Measurements from ENCODE around the gene DCLRE1C. TPM values are rescaled to one million over a fixed set of nuclear protein-coding genes. Genes with fewer than 3 reads are reported as not detected.

The DCLRE1C gene
- polyA plus RNA-seq, 1 donor from 2014 or later, result 7.5 TPM

DNA sequence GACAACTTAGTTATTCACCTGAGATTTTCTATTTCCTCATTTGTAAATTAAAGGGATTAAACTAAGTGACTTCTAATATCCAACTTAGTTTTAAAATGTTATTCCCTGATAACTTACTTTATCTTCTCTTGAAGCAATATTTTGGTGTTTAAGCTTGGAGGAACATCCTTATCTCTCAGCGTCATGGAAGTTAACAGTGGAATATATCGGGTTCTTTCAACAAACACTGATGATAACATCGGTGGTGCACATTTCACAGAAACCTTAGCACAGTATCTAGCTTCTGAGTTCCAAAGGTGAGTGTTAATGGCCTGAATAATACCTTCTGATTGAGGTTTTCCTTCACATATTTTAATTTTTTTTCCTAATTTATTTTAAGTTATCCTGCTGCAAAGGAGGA is 101.7 kb downstream of the DCLRE1C start:
- Histone ChIP-seq H3K79me2 (replicated peaks; ENCODE audit: insufficient read depth, low read length) (no peaks in the 10 kb centered on the region), H3K27me3 (ENCODE audit: insufficient read depth, low read depth, low read length) (no peaks in the 10 kb centered on the region), H3K9me3 (ENCODE audit: low read length) (no peaks in the 10 kb centered on the region), H3K4me3 (ENCODE audit: low read length) (no peak overlapping the region), H3K9me2 (ENCODE audit: insufficient read depth, low read length) (no peaks in the 10 kb centered on the region), H4K20me1 (ENCODE audit: insufficient read depth) (no peaks in the 10 kb centered on the region), H3K27ac (ENCODE audit: low read length) (no peak overlapping the region), H3F3A (ENCODE audit: insufficient read depth, low read length, poor library complexity, severe bottlenecking) (no peaks in the 10 kb centered on the region), H2AFZ (ENCODE audit: low read depth, low read length) (no peak overlapping the region), H3K9ac (ENCODE audit: low read length) (no peak overlapping the region), H3K36me3 (ENCODE audit: insufficient read depth, low read length) (no peaks in the 10 kb centered on the region), H3K4me2 (ENCODE audit: low read length) (no peak overlapping the region)
- TF ChIP-seq POLR2AphosphoS5 (IDR thresholded peaks at IDR 0.05) (no peak), EP300 (conservative IDR thresholded peaks at IDR 0.05; ENCODE audit: poor library complexity, severe bottlenecking) (no peak), EZH2 (IDR thresholded peaks at IDR 0.05; ENCODE audit: borderline replicate concordance, insufficient read depth, low read length, poor library complexity, severe bottlenecking) (no peak), RAD21 (conservative IDR thresholded peaks at IDR 0.05) (no peak), SMC3 (conservative IDR thresholded peaks at IDR 0.05; ENCODE audit: poor library complexity) (no peak), MXI1 (conservative IDR thresholded peaks at IDR 0.05; ENCODE audit: poor library complexity, severe bottlenecking) (no peak), TAF1 (IDR thresholded peaks at IDR 0.05; ENCODE audit: low read depth) (no peak)
- TF ChIP-seq, protein P1, sequence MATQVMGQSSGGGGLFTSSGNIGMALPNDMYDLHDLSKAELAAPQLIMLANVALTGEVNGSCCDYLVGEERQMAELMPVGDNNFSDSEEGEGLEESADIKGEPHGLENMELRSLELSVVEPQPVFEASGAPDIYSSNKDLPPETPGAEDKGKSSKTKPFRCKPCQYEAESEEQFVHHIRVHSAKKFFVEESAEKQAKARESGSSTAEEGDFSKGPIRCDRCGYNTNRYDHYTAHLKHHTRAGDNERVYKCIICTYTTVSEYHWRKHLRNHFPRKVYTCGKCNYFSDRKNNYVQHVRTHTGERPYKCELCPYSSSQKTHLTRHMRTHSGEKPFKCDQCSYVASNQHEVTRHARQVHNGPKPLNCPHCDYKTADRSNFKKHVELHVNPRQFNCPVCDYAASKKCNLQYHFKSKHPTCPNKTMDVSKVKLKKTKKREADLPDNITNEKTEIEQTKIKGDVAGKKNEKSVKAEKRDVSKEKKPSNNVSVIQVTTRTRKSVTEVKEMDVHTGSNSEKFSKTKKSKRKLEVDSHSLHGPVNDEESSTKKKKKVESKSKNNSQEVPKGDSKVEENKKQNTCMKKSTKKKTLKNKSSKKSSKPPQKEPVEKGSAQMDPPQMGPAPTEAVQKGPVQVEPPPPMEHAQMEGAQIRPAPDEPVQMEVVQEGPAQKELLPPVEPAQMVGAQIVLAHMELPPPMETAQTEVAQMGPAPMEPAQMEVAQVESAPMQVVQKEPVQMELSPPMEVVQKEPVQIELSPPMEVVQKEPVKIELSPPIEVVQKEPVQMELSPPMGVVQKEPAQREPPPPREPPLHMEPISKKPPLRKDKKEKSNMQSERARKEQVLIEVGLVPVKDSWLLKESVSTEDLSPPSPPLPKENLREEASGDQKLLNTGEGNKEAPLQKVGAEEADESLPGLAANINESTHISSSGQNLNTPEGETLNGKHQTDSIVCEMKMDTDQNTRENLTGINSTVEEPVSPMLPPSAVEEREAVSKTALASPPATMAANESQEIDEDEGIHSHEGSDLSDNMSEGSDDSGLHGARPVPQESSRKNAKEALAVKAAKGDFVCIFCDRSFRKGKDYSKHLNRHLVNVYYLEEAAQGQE (IDR thresholded peaks at IDR 0.05; ENCODE audit: borderline replicate concordance), result no peak
- TF ChIP-seq, protein P2, sequence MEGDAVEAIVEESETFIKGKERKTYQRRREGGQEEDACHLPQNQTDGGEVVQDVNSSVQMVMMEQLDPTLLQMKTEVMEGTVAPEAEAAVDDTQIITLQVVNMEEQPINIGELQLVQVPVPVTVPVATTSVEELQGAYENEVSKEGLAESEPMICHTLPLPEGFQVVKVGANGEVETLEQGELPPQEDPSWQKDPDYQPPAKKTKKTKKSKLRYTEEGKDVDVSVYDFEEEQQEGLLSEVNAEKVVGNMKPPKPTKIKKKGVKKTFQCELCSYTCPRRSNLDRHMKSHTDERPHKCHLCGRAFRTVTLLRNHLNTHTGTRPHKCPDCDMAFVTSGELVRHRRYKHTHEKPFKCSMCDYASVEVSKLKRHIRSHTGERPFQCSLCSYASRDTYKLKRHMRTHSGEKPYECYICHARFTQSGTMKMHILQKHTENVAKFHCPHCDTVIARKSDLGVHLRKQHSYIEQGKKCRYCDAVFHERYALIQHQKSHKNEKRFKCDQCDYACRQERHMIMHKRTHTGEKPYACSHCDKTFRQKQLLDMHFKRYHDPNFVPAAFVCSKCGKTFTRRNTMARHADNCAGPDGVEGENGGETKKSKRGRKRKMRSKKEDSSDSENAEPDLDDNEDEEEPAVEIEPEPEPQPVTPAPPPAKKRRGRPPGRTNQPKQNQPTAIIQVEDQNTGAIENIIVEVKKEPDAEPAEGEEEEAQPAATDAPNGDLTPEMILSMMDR (IDR thresholded peaks at IDR 0.05; ENCODE audit: poor library complexity, severe bottlenecking), result no peak

Other genes starting within 250 kb of the DCLRE1C start
- gene FAM107B, start 179.2 kb downstream of the DCLRE1C start, polyA plus RNA-seq, result 87.6 and 106 TPM in 2 replicates
- 1.5 TPM in 1 of 2 replicates, not detected in the other for gene CDNF, start 116.1 kb downstream of the DCLRE1C start, polyA plus RNA-seq
- 32.3 and 48.1 TPM in 2 replicates for gene HSPA14, start 115.8 kb downstream of the DCLRE1C start, polyA plus RNA-seq
- 18.2 and 21.1 TPM in 2 replicates for gene MSANTD7, start 115.8 kb downstream of the DCLRE1C start, polyA plus RNA-seq
- 19.4 and 34.5 TPM in 2 replicates for gene SUV39H2, start 75.2 kb downstream of the DCLRE1C start, polyA plus RNA-seq
- 2.0 TPM in 1 of 2 replicates, not detected in the other for gene MEIG1, start 5.3 kb upstream of the DCLRE1C start, polyA plus RNA-seq
- not detected in 2 replicates for gene OLAH, start 89.8 kb upstream of the DCLRE1C start, polyA plus RNA-seq
- 3.3 and 7.8 TPM in 2 replicates for gene ACBD7, start 134.7 kb upstream of the DCLRE1C start, polyA plus RNA-seq
- 8.2 and 9.8 TPM in 2 replicates for gene RPP38, start 143.3 kb upstream of the DCLRE1C start, polyA plus RNA-seq
- gene NMT2, start 214.6 kb upstream of the DCLRE1C start, polyA plus RNA-seq, result 17.7 and 24.6 TPM in 2 replicates

Data from neural cell (in vitro differentiated cells).